Measurements from ENCODE around the gene C21orf91.

DNA sequence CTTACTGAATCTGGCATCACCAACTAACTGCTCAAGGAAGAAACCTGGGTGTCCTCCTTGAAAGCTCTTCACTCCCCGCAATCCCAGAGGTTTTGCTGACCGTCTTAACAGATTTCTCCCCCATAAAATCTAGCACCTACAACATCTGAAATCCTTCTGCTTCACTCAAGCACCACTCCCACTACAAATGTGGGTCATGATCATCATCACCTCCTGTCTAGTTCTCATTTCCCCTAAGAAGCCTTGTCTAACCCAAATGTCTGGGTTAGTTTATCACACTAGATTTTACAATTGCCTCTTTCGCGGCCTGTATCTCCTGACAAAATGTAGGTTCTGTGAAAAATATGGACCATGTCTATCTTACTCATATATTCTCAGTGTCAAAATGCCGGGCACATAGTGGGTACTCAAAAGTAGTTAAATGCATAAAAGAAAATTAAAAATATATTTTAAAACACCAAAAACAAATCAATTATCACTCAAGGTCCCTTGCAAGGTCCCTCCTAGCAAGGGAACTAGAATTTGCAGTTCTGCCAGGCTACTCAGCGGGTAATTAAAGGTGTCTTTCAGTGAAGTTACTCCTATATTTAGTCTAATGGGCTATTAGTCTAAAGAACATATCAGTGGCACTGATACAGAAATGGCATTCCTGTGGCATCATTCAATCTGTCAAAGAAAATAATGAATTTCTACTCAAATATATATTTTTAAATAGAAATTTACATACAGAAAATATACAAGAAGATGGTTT is 19.6 kb downstream of the C21orf91 start:
- TF ChIP-seq, protein P1, sequence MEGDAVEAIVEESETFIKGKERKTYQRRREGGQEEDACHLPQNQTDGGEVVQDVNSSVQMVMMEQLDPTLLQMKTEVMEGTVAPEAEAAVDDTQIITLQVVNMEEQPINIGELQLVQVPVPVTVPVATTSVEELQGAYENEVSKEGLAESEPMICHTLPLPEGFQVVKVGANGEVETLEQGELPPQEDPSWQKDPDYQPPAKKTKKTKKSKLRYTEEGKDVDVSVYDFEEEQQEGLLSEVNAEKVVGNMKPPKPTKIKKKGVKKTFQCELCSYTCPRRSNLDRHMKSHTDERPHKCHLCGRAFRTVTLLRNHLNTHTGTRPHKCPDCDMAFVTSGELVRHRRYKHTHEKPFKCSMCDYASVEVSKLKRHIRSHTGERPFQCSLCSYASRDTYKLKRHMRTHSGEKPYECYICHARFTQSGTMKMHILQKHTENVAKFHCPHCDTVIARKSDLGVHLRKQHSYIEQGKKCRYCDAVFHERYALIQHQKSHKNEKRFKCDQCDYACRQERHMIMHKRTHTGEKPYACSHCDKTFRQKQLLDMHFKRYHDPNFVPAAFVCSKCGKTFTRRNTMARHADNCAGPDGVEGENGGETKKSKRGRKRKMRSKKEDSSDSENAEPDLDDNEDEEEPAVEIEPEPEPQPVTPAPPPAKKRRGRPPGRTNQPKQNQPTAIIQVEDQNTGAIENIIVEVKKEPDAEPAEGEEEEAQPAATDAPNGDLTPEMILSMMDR (IDR thresholded peaks at IDR 0.05): no peak
- no peak for TF ChIP-seq MAX (IDR thresholded peaks at IDR 0.05)
- TF ChIP-seq EP300 (IDR thresholded peaks at IDR 0.05): no peak
- TF ChIP-seq CHD2 (IDR thresholded peaks at IDR 0.05; ENCODE audit: low read length, partially characterized antibody): no peak
- TF ChIP-seq KDM1A (IDR thresholded peaks at IDR 0.05; ENCODE audit: low read depth): no peak
- TF ChIP-seq RAD21 (conservative IDR thresholded peaks at IDR 0.05 in 1 of 2, IDR thresholded peaks at IDR 0.05 in 1 of 2): no peak
- TF ChIP-seq EHF (CRISPR knock-in tag; IDR thresholded peaks at IDR 0.05): no peak
- no peak for TF ChIP-seq KDM5A (IDR thresholded peaks at IDR 0.05)
- no peak for TF ChIP-seq POLR2AphosphoS2 (conservative IDR thresholded peaks at IDR 0.05; ENCODE audit: low read length)
- TF ChIP-seq HOXA7 (CRISPR knock-in tag; IDR thresholded peaks at IDR 0.05): no peak
- no peak for TF ChIP-seq CEBPB (IDR thresholded peaks at IDR 0.05)
- no peak for TF ChIP-seq MAZ (IDR thresholded peaks at IDR 0.05; ENCODE audit: borderline replicate concordance, low read depth, low read length)
- no peak for TF ChIP-seq ZFP36 (IDR thresholded peaks at IDR 0.05; ENCODE audit: borderline replicate concordance, partially characterized antibody)
- no peak for TF ChIP-seq SMC3 (IDR thresholded peaks at IDR 0.05)

Data from A549 (cell line).